Stimulated activated CD8-positive, alpha-beta memory T cell treated with anti-CD3 and anti-CD28 coated beads, Interleukin-7, amount 100 ng/mL, for 48 hours (primary cell): ENCODE data around the gene ALKBH7.
"Not testable (repeated sequence)": the region's sequence is repeated elsewhere in the genome, so short reads cannot be mapped to it uniquely, and the experiment has no call there.

ENCODE experiments used
- DNase-seq, 2 donors: peaks; one replicate each; pipeline ENCODE4 v3.0.0-alpha.2; 2020; ENCODE audit warnings: low read depth in 1 of 2; ENCODE audit errors: extremely low read depth in 1 of 2

Gene ALKBH7, protein sequence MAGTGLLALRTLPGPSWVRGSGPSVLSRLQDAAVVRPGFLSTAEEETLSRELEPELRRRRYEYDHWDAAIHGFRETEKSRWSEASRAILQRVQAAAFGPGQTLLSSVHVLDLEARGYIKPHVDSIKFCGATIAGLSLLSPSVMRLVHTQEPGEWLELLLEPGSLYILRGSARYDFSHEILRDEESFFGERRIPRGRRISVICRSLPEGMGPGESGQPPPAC

DNA sequence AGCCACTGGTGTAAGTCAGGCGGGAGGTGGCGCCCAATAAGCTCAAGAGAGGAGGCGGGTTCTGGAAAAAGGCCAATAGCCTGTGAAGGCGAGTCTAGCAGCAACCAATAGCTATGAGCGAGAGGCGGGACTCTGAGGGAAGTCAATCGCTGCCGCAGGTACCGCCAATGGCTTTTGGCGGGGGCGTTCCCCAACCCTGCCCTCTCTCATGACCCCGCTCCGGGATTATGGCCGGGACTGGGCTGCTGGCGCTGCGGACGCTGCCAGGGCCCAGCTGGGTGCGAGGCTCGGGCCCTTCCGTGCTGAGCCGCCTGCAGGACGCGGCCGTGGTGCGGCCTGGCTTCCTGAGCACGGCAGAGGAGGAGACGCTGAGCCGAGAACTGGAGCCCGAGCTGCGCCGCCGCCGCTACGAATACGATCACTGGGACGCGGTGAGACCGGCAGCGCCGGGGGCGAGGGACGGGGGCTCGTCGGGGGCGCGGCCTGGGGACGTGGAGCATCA, at the start of gene ALKBH7:
Gene ALKBH7, plus strand, starts transcription at position 201 of the 502 bp plus-strand sequence. Its CDS starts 27 bp downstream, at position 228.
- DNase-seq = peak; percentile 82 to 98

DNA sequence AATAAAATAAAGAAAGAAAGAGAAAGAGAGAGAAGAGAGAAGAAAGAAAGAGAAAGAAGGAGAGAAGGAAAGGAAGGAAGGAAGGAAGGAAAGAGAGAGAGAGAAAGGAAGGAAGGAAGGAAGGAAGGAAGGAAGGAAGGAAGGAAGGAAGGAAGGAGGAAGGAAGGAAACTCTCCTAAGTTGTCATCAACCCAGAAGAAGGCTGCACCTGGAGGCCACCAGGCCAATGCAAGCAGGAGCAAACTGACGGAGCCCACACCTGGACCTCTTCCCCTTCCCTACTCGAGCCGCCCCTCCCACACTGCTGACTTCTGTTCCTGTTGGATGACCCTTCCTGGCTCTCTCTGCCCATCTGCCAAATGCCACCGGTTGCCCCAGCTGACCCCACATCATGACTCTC, 47.8 kb upstream of the ALKBH7 start:
- no peak for DNase-seq

DNA sequence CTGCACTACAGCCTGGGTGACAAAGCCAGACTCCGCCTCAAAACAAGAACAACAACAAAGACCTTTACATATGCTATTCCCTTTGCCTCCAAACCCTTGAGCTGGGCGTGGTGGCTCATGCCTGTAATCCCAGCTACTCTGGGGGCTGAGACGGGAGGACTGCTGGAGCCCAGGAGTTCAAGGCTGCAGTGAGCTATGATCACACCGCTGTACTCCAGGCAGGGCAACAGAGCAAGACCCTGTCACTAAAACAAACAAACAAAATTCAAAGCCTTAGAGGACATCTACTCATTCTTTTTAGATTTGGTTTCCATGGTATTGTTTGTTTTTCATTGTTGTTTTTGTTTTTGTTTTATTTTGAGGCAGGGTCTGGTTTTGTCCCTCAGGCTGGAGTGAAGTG, 47.0 kb upstream of the ALKBH7 start:
- DNase-seq = no peak

DNA sequence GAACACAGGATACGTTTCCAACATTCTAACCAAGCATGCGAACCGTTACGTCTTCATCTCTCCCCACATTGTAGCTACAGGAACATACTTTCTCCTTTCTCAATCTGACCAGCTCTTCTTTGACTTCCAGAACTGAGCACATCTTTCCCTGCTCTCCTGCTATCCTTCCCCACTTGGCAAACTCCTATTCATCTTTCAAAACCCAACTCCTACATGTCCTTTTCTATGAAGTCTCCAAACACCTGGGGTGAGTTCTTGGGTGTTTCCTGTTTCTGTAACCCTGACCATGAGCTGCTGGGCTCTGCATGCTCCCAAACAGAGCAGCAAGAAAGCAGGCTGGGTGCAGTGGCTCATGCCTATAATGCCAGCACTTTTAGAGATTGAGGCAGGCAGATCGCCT, 45.8 kb upstream of the ALKBH7 start:
- DNase-seq = no peak

DNA sequence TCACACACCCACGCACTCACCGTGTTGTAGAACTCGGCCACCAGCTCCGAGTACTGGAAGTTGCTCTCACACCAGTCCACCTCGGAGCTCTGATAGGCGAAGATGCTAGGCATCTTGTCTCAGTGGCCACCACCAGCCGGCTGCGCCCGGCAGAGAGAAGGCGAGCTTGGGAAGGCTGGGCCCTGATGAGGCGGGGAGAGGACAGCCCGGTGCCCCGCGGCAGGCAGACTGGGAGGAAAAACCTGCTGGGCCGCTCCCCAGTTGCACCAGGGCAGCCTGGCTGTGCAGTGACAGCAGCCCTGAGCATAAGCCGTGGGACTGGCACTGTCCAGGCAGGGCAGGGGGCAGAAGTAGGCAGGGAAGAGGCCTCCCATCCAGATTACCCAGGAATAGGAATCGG, 39.2 kb upstream of the ALKBH7 start, which contains the start of gene ACER1:
Gene ACER1, minus strand, starts transcription at position 174 of the 400 bp plus-strand sequence. Its CDS starts 61 bp downstream, at position 113.
- DNase-seq = no peak

DNA sequence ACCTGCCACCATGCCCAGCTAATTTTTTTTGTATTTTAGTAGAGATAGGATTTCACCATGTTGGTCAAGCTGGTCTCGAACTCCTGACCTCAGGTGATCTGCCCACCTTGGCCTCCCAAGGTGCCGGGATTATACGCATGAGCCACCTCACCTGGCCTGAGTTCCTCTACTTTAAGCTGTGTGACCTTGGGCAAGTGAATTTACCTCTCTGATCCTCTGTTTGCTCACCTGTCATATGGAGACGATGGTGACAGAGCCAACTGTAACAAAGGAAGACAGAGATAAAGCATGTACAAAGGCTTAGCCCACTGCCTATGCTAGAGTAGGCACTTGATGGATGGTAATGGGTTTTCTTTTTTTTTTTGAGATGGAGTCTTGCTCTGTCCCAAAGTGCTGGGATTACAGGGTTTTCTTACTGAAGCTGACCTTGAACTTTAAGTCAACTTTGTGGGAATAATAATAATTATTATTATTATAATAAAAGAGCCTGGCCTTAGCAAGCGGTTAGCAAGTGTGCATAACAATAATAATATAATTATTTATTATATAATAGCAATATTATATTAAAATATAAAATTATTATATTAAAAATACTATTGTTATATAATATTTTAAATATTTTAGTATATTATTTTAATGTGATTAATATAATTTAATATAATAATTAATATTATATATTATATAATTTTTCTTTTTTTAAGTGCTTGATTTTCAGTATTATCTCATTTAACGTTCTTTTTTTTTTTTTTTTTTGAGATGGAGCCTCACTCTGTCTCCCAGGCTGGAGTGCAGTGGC, 37.9 kb upstream of the ALKBH7 start:
- no peak for DNase-seq

DNA sequence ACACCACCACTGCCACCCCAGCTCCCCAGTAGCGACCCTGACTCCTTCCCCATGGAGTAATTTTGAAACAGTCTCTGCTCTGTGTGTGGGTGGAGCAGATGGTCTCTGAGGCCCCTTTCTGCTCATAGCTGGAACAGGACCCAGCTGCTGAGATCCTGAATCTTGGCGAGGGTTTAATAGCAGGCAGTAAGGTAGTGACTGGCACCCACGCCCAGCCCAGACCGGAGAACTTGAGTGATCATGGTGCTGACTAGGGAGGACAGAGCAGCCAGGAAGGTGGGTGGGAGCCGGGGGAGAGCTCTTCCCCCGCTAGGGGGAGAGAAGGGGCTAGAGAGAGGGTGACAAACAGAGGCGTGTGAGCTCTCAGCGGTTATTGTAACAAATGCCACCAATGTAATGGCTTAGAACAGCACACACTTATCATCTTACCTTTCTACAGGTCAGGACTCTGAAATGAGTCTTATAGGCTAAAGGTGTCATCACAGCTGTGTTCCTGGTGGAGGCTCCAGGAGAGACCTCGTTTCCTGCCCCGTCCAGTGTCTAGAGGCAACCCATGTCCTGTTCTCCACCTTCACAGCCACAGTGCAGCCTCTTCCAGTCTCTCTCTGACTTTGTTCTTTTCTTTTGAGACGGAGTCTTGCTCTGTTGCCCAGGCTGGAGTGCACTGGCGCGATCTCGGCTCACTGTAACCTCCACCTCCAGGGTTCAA, 31.9 kb upstream of the ALKBH7 start:
- DNase-seq = peak in 1 of 2 donors; percentile 19

DNA sequence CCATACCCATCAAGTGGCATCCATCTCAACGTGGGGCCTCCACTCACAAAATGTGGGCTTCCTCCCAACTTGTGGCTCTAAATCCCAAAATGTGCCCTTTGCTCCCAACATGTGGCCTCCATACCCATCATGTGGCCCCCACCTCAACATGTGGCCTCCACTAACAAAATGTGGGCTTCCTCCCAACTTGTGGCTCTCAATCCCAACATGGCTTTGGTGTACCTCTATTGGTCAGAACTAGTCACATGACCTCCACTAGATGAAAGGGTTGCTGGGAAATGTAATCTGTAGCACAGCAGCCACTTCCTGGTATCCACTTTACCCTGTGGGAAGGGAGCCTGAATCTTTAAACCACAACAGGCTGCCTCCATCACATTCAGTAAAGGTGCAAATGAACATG, 29.1 kb upstream of the ALKBH7 start:
- no peak for DNase-seq

DNA sequence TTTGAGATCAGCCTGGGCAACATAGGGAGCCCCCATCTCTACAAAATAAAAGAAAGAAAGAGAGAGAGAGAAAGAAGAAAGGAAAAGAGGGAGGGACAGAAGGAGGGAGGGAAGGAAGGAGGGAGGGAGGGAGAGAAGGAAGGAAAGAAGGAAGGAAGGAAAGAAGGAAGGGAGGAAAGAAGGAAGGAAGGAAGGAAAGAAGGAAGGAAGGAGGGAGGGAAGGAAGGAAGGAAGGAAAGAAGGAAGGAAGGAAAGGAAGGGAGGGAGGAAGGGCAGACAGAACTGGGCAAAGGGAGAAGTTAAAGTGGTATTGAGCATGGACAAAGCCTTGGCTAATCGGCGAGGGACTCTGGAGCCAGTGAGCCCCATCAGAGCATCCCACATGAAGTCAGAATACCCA, 23.3 kb upstream of the ALKBH7 start:
- DNase-seq = not testable (repeated sequence)

DNA sequence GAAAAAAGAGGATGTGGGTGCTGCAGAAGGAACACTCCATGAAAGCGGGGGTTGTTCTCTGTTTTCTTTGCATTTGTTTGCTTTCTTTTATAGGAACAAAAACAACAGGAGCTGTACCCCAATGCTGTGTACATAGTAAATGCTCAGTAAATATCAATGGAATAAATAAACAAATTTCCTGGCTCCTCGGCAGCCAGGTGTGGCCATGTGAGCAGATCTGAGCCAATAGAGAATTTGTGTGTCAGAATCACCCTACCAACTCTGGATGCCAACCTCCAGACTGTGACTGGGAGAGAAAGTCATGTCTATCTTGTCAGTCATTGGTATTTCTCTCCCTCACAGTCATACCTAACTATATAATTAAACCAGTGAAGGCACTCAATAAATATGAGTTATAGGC, 21.9 kb upstream of the ALKBH7 start:
- DNase-seq = no peak

DNA sequence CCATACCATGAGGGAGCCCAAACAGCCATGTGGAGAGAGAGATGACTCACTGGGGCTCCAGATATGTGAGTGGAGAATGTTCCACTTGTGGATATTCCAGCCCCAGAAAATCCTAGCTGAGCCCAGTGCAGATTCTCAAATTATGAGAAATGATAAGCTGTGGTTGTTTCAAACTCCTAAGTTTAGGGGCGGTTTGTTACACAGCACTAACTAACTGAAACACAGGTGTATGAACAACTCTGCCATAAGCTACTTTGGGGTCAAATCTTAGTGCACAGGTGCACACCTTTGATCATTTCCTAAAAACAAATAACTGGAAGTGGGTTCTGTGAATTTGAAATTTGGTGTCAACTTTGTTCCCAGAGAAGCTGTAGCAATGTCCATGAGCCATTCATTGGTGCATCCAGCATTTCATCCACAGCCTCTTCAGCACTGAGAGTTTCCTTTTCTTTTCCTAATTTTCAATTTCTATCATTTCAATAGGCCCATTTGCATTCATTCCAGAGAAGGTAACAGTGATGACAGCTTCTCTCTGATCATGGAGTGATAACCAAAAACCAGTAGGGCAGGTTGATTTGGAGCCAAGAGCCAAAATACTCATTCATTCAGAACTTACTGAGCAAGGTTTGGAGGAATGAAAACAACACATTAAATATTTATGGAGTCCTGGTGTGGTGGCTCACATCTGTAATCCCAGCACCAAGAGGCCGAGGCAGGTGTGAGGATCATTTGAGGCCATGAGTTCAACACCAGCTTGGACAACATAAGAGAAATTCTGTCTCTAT, 20.0 kb upstream of the ALKBH7 start:
- no peak for DNase-seq

DNA sequence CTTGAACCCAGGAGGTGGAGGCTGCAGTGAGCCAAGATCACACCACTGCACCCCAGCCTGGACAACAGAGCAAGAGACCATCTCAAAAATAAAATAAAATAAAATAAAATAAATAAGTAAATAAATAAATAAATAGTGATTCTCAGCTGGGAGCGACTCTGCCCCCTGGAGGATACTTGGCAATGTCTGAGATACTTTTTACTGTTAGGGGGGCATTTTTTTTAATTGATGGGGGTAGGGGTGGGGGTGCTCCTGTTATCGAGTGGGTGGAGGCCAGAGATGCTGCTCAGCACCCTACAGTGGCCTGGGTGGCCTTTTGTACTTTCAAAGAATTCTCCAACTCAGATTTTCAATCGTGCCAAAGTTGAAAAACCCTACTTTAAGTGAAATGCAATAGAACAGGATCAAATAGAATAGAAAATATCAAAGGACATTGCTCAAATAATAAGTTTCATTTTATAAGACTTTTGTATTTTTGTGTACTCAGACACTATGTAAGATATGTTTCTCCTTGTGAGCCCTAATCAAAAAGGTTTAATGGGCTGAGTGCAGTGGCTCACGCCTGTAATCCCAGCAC, 18.4 kb upstream of the ALKBH7 start:
- no peak for DNase-seq

DNA sequence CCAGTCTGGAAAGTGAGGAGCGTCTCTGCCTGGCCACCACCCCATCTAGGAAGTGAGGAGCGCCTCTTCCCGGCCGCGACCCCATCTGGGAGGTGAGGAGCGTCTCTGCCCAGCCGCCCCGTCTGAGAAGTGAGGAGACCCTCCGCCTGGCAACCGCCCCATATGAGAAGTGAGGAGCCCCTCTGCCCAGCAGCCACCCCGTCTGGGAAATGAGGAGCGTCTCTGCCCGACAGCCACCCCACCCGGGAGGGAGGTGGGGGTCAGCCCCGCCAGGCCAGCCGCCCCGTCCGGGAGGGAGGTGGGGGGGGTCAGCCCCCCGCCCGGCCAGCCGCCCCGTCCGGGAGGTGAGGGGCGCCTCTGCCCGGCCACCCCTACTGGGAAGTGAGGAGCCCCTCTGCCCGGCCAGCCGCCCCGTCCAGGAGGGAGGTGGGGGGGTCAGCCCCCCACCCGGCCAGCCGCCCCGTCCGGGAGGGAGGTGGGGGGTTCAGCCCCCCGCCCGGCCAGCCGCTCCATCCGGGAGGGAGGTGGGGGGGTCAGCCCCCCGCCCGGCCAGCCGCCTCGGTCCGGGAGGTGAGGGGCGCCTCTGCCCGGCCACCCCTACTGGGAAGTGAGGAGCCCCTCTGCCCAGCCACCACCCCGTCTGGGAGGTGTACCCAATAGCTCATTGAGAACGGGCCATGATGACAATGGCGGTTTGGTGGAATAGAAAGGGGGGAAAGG, 17.1 kb upstream of the ALKBH7 start:
- DNase-seq = not testable (repeated sequence)

DNA sequence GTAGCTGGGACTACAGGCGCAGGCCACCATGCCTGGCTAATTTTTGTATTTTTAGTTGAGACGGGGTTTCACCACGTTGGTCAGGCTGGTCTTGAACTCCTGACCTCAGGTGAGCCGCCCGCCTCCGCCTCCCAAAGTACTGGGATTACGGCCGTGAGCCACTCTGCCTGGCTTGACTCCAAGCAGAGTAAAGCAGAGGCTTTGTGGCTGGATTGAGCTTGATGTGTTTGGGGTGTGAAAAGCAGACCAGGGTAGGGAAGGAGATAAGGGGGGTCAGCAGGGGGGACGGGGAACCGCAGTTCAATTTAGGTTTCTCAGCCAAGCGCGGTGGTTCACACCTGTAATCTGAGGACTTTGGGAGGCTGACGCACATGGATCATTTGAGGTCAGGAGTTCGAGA, 15.4 kb upstream of the ALKBH7 start:
- DNase-seq = no peak

DNA sequence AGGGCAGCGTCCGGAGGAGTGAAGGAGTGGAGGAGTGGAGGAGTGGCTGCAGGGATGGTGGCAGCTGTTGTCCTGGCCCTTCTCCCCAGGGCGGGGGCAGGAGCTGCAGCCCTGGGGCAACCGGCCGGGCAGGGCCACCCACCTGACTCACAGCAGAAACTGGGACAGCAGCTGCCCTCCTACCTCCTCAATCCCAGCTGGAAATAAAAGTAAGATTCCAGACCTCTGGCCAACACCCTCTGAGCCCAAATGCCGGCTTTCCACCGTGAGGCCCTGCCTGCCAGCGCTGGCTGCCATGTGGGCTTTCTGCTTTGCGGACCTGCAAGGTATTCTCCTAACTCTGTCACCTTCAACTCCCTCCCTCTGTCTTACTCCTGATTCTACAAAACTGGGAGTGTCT, 14.6 kb upstream of the ALKBH7 start:
- no peak for DNase-seq

DNA sequence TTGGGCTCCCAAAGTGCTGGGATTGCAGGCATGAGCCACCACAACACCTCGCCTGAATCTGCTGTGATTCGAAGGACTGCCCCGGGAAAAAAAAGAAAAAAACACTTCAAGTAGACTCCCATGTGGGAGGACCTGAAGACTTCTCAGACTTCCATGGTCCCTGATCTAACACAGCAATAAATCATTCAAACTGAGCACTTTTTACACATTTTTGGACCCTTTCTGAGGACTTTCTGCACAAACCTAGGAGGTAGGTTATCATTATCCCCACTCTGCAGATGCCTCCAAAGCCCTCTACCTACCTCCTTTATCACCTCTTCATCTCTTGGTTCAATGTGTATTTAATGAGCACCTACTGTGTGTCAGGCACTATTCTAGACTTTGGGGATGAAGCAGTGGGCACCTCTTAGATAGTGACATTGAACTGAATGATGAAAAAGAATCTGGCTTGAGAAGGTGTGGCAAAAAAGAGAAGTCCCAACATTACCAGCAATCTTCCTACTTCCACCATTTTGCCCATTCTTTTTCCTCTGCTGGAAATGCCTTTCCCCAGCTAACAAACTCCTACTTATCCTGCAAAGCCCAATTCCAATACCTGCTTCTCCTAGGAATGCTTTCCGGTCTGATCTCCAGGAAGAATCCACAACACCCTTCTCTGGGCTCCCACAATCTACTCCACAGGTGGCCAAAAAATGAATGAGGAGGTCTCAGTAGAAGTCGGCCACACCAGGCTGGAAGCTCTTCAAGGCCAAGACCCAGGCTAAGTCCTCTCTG, 12.8 kb upstream of the ALKBH7 start:
- no peak for DNase-seq

DNA sequence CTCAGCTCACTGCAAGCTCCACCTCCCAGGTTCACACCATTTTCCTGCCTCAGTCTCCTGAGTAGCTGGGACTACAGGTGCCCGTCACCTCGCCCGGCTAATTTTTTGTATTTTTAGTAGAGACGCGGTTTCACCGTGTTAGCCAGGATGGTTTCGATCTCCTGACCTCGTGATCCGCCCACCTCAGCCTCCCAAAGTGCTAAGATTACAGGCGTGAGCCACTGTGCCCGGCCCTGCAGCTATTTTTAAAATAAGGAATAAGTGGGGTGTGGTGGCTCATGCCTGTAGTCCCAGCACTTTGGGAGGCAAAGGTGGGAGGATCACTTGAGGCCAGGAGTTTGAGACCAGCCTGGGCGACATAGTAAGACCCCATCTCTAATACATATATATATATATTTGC, 12.1 kb upstream of the ALKBH7 start:
- DNase-seq = not testable (repeated sequence)

DNA sequence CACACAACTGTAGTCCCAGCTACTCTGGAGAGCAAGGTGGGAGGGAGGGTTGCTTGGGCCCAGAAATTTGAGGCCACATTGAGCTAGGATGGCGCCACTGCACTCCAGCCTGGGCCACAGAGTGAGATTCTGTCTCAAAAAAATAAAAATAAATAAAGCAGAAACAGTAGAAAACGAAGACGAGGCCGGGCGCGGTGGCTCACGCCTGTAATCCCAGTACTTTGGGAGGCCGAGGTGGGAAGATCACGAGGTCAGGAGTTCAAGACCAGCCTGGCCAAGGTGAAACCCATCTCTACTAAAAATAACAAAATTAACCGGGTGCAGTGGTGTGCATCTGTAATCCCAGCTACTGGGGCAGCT, 11.8 kb upstream of the ALKBH7 start:
- DNase-seq = not testable (repeated sequence)

DNA sequence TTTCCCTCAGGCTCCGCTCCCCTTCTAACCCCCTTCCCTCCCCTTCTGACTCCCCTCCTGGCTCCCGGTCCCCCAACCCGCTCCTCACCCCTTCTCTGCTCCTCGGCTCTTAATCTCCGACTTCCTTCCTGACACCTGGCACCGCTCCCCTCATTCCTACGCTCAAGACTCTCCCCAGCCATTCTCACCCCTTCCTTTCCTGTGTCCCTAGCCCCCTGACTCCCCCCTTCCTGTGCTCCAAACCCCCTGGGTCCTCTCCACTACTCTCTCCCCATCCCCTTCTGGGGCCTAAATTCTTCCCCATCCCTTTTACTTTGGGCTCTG, 10.6 kb upstream of the ALKBH7 start:
- no peak for DNase-seq
